Neuronal stem cell (in vitro differentiated cells): ENCODE measurements around the gene DHX16.

Source experiments
- DNase-seq: peaks from one replicate; pipeline ENCODE4 v3.0.0-alpha.2; 2013; ENCODE audit warnings: low spot score
- H2AFZ ChIP-seq: one replicate; pipeline ENCODE4 v1.6.1; 2013; ENCODE audit warnings: mild to moderate bottlenecking, low read length, inconsistent platforms
- H2AK5ac ChIP-seq: 2 replicates; pipeline ENCODE4 v1.6.1; 2013; ENCODE audit warnings: low read depth, mild to moderate bottlenecking, inconsistent platforms, low read length, moderate library complexity, mixed read lengths
- H2BK120ac ChIP-seq: 2 replicates; pipeline ENCODE4 v1.6.1; 2013; ENCODE audit warnings: low read depth, mild to moderate bottlenecking, inconsistent platforms, low read length, moderate library complexity, mixed read lengths
- H2BK12ac ChIP-seq: one replicate; pipeline ENCODE4 v1.6.1; 2013; ENCODE audit warnings: low read length, inconsistent platforms
- H2BK15ac ChIP-seq: 2 replicates; pipeline ENCODE4 v1.6.1; 2013; ENCODE audit warnings: mild to moderate bottlenecking, low read length, inconsistent platforms, mixed read lengths
- H2BK5ac ChIP-seq: one replicate; pipeline ENCODE4 v1.6.1; 2013; ENCODE audit warnings: inconsistent platforms, mild to moderate bottlenecking, low read length, moderate library complexity
- H3K14ac ChIP-seq: one replicate; pipeline ENCODE4 v1.6.1; 2013; ENCODE audit warnings: low read length, inconsistent platforms
- H3K18ac ChIP-seq: 2 replicates; pipeline ENCODE4 v1.6.1; 2013; ENCODE audit warnings: low read length, inconsistent platforms
- H3K23ac ChIP-seq: 2 replicates; pipeline ENCODE4 v1.6.1; 2013; ENCODE audit warnings: low read depth, mild to moderate bottlenecking, mixed read lengths, low read length, inconsistent platforms; ENCODE audit not compliant: poor library complexity
- H3K27ac ChIP-seq: replicated peaks from 3 replicates; pipeline ENCODE4 v1.5.1; 2013; ENCODE audit warnings: low read length, inconsistent platforms
- H3K27me3 ChIP-seq, 3 experiments: 2 replicates each; pipeline ENCODE4 v1.6.1; 2013; ENCODE audit warnings: low read length in 3 of 3, mild to moderate bottlenecking in 2 of 3, inconsistent platforms in 1 of 3, low read depth in 1 of 3, mixed read lengths in 1 of 3, moderate library complexity in 1 of 3; ENCODE audit not compliant: control insufficient read depth in 3 of 3, insufficient read depth in 3 of 3
- H3K36me3 ChIP-seq, 2 donors: replicated peaks in 1 of 2; 2 replicates each; pipeline ENCODE4 v1.6.1; 2013; ENCODE audit warnings: low read length in 2 of 2; ENCODE audit not compliant: control insufficient read depth in 2 of 2, insufficient read depth in 2 of 2
- H3K4ac ChIP-seq: 2 replicates; pipeline ENCODE4 v1.6.1; 2013; ENCODE audit warnings: inconsistent platforms, mild to moderate bottlenecking, low read length, moderate library complexity
- H3K4me1 ChIP-seq, 2 donors: 1 replicate in 1 of 2; 2 replicates in 1 of 2; pipeline ENCODE4 v1.6.1; 2013; ENCODE audit warnings: low read length in 2 of 2, low read depth in 1 of 2; ENCODE audit not compliant: control insufficient read depth in 2 of 2, insufficient read depth in 1 of 2
- H3K4me2 ChIP-seq: one replicate; pipeline ENCODE4 v1.6.1; 2013; ENCODE audit warnings: mild to moderate bottlenecking, low read length, inconsistent platforms; ENCODE audit not compliant: insufficient read depth, poor library complexity, severe bottlenecking
- H3K4me3 ChIP-seq, 2 donors: 2 replicates each; pipeline ENCODE4 v1.5.1; 2013; ENCODE audit warnings: low read length in 2 of 2, mild to moderate bottlenecking in 2 of 2, inconsistent platforms in 1 of 2, moderate library complexity in 1 of 2
- H3K79me1 ChIP-seq: one replicate; pipeline ENCODE4 v1.6.1; 2013; ENCODE audit warnings: low read depth, mild to moderate bottlenecking, inconsistent platforms, low read length, moderate library complexity
- H3K9ac ChIP-seq: one replicate; pipeline ENCODE4 v1.6.1; 2013; ENCODE audit warnings: mild to moderate bottlenecking, low read depth, low read length, inconsistent platforms; ENCODE audit not compliant: poor library complexity
- H3K9me3 ChIP-seq, 2 donors: replicated peaks in 1 of 2; 2 replicates each; pipeline versions ENCODE3 to v1.6.1; 2013; ENCODE audit warnings: low read length in 2 of 2, mild to moderate bottlenecking in 2 of 2, inconsistent platforms in 1 of 2, low read depth in 1 of 2, mixed read lengths in 1 of 2, moderate library complexity in 1 of 2; ENCODE audit not compliant: control insufficient read depth in 2 of 2, insufficient read depth in 1 of 2
- H4K8ac ChIP-seq: one replicate; pipeline ENCODE4 v1.6.1; 2013; ENCODE audit warnings: low read depth, mild to moderate bottlenecking, inconsistent platforms, low read length, moderate library complexity
- H4K91ac ChIP-seq: one replicate; pipeline ENCODE4 v1.6.1; 2013; ENCODE audit warnings: low read length, low read depth, mild to moderate bottlenecking, inconsistent platforms; ENCODE audit not compliant: poor library complexity
- WGBS, 2 donors: extraction: QIAGEN DNeasy Blood & Tissue Kit; methylation state at CpG; one replicate each; pipeline ENCODE4 v1.1.7; 2013; ENCODE audit warnings: missing lambda C conversion rate in 2 of 2, mixed read lengths in 1 of 2; ENCODE audit not compliant: insufficient read length in 2 of 2, insufficient replicate concordance in 1 of 2; ENCODE audit errors: extremely low coverage in 2 of 2; 5-methylcytosine and 5-hydroxymethylcytosine counted together

Gene DHX16

DNA sequence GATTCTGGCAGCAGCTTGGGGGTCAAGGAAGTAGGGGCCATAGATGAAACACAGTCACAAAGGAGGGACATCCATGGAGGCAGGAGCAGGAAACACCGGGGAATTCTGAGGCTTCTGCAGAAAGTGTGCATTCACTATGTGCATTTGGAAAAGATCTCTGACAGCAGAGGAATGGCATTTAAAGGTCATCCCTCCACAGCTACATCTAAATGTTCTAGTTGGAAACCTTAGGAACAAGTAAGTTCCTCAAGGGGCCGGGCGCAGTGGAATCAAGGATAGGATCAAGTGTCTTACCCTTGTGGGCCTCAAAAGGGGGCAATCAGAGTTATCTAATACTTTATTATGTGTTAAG lies 17.1 kb downstream of the DHX16 start:
- Histone ChIP-seq H3K18ac (no peak overlapping the region), H3K23ac (no peak overlapping the region), H2AK5ac (no peak overlapping the region), H3K27me3 (no peaks in the 10 kb centered on the region), H3K4ac (no peak overlapping the region), H3K4me1 (no peaks in the 10 kb centered on the region), H3K9ac (no peak overlapping the region), H3K4me3 (no peak overlapping the region), H2BK12ac (no peak overlapping the region), H3K27ac (no peak overlapping the region), H4K91ac (no peak overlapping the region), H3K9me3 (no peaks in the 10 kb centered on the region), H4K8ac (no peak overlapping the region), H3K36me3 (peaks cover 55 to 94% of the 10 kb centered on the region in 2 donors), H3K79me1 (peaks cover 2% of the 10 kb centered on the region), H3K4me2 (no peak overlapping the region), H2BK15ac (no peak overlapping the region), H2AFZ (no peak overlapping the region), H2BK5ac (no peak overlapping the region), H3K14ac (no peak overlapping the region), H2BK120ac (no peak overlapping the region)
- no CpG with 5 or more reads among the region's 3 CpGs for WGBS, 2 donors
- DNase-seq = no peak

DNA sequence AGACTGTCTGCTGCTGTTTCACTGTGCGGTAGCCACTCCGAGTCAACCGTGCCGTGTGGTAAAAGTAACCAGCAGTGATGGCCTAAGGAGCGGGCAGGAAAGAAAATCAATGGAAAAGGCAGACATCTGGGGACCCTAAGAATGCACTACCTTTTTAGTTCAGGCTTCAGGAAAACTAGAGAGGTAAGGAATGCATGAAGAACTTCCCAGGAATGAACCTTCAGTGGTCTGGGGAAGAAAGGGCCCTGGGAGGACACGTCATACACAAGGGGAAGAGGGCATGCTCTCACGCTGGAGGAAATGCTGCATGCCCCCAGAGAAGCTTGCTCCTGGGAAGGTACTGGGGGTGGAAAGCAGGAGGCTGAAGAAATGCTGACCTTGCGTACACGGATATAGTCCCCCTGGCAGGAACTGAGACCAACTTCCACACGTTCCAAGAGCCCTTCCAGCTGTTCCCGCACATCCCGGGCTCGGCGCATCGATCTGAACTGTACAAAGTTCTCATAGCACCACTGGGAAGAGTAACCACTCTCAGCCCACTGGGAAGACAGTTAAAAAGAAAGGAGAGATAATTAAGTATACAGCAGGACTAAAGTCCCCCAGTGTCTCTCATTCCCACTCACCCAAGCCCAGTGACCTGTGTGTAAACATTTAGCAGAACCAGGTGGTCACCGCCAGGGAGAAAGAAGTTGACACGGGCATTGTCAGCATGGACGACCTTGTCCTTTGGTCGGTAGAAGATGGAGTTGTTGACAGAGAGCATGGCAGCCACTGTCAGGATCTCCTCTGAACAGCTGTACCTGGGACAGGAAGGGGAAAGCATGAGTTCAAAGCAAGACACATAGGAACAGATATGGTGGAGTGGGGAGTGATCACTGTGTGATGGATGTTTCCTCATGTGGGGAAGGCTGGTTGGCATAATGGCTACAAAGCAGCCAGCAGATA lies 17.7 kb downstream of the DHX16 start:
- Histone ChIP-seq H2AFZ (no peak overlapping the region), H3K27me3 (no peaks in the 10 kb centered on the region), H4K8ac (no peak overlapping the region), H2BK15ac (no peak overlapping the region), H3K14ac (no peak overlapping the region), H3K23ac (no peak overlapping the region), H3K18ac (no peak overlapping the region), H2BK120ac (no peak overlapping the region), H3K79me1 (peaks cover 2% of the 10 kb centered on the region), H3K27ac (no peak overlapping the region), H2BK12ac (no peak overlapping the region), H3K9ac (no peak overlapping the region), H3K36me3 (peaks cover 52 to 93% of the 10 kb centered on the region in 2 donors), H4K91ac (no peak overlapping the region), H2BK5ac (no peak overlapping the region), H3K4me1 (no peaks in the 10 kb centered on the region), H3K4ac (no peak overlapping the region), H3K4me3 (no peak overlapping the region), H3K4me2 (no peak overlapping the region), H2AK5ac (no peak overlapping the region), H3K9me3 (no peaks in the 10 kb centered on the region)
- no peak for DNase-seq
- WGBS, 2 donors = no CpG with 5 or more reads among the region's 19 CpGs

DNA sequence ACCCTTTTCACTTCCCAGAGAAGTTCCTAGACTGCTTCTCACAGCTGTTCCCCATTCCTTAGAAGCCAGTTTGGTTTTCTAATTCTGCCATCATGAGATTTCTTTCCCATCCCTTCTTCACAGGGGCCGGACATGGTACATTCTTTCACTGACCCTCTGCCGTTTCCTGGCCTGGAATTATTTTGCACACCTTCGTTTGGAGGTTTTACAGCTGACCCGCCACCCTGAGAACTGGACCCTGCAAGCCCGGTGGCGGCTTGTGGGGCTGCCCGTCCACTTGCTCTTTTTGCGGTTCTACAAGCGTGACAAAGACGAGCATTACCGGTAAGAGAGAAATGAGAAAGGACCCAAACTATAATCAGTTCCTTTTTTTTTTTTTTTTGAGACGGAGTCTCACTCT lies 21.7 kb downstream of the DHX16 start:
- no peak overlapping the region for H3K4me2 ChIP-seq
- H3K9me3 ChIP-seq = no peaks in the 10 kb centered on the region
- no peak for DNase-seq
- H3K9ac ChIP-seq = no peak overlapping the region
- no peak overlapping the region for H2BK5ac ChIP-seq
- peaks cover 29 to 72% of the 10 kb centered on the region in 2 donors for H3K36me3 ChIP-seq
- no peak overlapping the region for H2BK15ac ChIP-seq
- no peak overlapping the region for H3K4me3 ChIP-seq
- H3K14ac ChIP-seq = no peak overlapping the region
- H2AFZ ChIP-seq = no peak overlapping the region
- no peak overlapping the region for H3K18ac ChIP-seq
- H3K27ac ChIP-seq = no peak overlapping the region
- H4K91ac ChIP-seq = no peak overlapping the region
- H2AK5ac ChIP-seq = no peak overlapping the region
- no CpG with 5 or more reads among the region's 12 CpGs for WGBS, 2 donors
- H3K4ac ChIP-seq = no peak overlapping the region
- H4K8ac ChIP-seq = no peak overlapping the region
- H2BK120ac ChIP-seq = no peak overlapping the region
- peaks cover 8% of the 10 kb centered on the region for H3K79me1 ChIP-seq
- H3K4me1 ChIP-seq = peaks cover 1 to 5% of the 10 kb centered on the region in 2 donors
- no peaks in the 10 kb centered on the region for H3K27me3 ChIP-seq
- no peak overlapping the region for H3K23ac ChIP-seq
- H2BK12ac ChIP-seq = no peak overlapping the region

DNA sequence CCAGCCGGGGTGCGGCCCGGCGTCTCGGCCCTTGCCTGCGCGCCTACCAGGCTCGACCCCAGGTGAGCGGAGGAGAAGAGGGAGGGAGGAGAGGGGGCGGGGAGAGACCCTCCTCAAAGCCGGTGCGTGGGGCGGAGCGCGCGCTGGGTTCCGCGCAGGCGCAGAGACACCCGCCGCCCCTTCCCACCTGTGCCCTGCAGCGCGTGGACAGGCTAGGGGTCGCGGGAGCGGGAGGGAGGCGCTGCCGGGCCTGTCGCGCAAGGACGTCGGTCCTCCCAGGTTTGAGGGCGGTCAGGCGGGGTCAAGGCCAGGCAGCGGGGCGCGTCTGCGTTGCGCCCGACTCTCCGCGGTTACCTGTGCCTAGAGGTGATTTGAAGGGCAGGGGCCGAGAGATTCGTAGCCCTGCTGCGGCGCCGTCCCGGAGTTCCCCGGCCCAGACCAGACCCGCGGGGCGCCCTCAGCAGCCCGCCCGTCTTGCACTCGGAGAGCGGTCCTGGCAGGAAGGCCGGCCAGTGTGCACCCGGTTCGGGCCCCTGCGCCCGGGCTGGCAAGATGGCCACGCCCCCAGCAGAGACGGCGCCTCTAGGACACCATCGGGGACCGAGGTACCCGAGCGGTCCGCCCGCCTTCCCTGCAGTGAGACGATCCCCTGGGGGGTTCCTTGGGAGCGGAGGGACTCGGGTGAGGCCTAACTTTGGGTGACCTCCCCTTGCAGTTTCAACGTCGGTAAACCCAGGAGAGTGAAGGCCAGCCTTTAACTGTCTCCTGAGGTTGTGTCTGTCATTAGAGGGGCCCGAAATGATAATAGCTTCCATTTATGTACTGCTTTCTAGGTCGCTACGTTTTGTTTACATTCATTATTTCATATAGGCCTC lies 25.3 kb downstream of the DHX16 start:
- H3K9me3 ChIP-seq = no peaks in the 10 kb centered on the region
- H3K9ac ChIP-seq = peak overlapping the region; percentile 98
- H2AK5ac ChIP-seq = peak overlapping the region; percentile 75
- H3K79me1 ChIP-seq = peaks cover 12% of the 10 kb centered on the region
- no peak overlapping the region for H2BK12ac ChIP-seq
- H3K27me3 ChIP-seq = no peaks in the 10 kb centered on the region
- peak overlapping the region; percentile 98 for H2AFZ ChIP-seq
- DNase-seq = peak; percentile 52
- H3K27ac ChIP-seq = peak overlapping the region; percentile 90
- H2BK15ac ChIP-seq = peak overlapping the region; percentile 37
- no peak overlapping the region for H2BK120ac ChIP-seq
- peak overlapping the region; percentile 97 for H4K91ac ChIP-seq
- peaks cover 29 to 69% of the 10 kb centered on the region in 2 donors for H3K36me3 ChIP-seq
- H4K8ac ChIP-seq = peak overlapping the region; percentile 17
- peak overlapping the region; percentile 90 for H2BK5ac ChIP-seq
- peak overlapping the region; percentile 99 for H3K23ac ChIP-seq
- H3K4me2 ChIP-seq = peak overlapping the region; percentile 86
- peak overlapping the region; percentile 97 for H3K18ac ChIP-seq
- peak overlapping the region; percentile 71 for H3K14ac ChIP-seq
- peak overlapping the region; percentile 92 to 97 for H3K4me3 ChIP-seq
- peaks cover 4 to 5% of the 10 kb centered on the region in 2 donors for H3K4me1 ChIP-seq
- no CpG with 5 or more reads among the region's 78 CpGs for WGBS, 2 donors
- H3K4ac ChIP-seq = no peak overlapping the region
